ENCODE results near the gene KCMF1.

- peak; percentile 95 to 99 (median 98) for TF ChIP-seq CTCF (IDR thresholded peaks at IDR 0.05)
- TF ChIP-seq POLR2A (IDR thresholded peaks at IDR 0.05): no peak
Measured at GRCh38 chr2:84925724-84926376, 45.1 kb upstream of the KCMF1 start.

Data from heart left ventricle (tissue), 13 donors.